Activated CD8-positive, alpha-beta memory T cell treated with anti-CD3 and anti-CD28 coated beads, Interleukin-2, amount 10 ng/mL, durations not matched to agents 7 days and 5 days (primary cell): ENCODE results near the gene ZNF106. TPM values are rescaled to one million over a fixed set of nuclear protein-coding genes. Genes with fewer than 3 reads are reported as not detected.

Source experiments
- ATAC-seq: fragments of 150-1000 bp; cut with Tn5 transposase; one replicate; pipeline ENCODE4 v1.10.0; 2021; ENCODE audit warnings: moderate library complexity
- CTCF ChIA-PET: fragments of 350-600 bp; sonication (Branson Sonifier 250); formaldehyde crosslinking; loops from one replicate; lab custom pipeline; 2021; ENCODE audit warnings: antibody characterized with exemption; lab: Charles Lee
- DNase-seq: peaks from one replicate; pipeline ENCODE4 v3.0.0-alpha.2; 2020
- H3K27ac Mint-ChIP-seq: one replicate; pipeline ENCODE4 v1.8.0; 2021; ENCODE audit warnings: mild to moderate bottlenecking, mixed read lengths
- H3K27me3 Mint-ChIP-seq: one replicate; pipeline ENCODE4 v1.8.0; 2021; ENCODE audit warnings: mixed read lengths
- H3K36me3 Mint-ChIP-seq: one replicate; pipeline ENCODE4 v1.8.0; 2021; ENCODE audit warnings: mild to moderate bottlenecking, mixed read lengths
- H3K4me1 Mint-ChIP-seq: one replicate; pipeline ENCODE4 v1.8.0; 2021; ENCODE audit warnings: mixed read lengths
- H3K4me3 Mint-ChIP-seq: one replicate; pipeline ENCODE4 v1.8.0; 2021; ENCODE audit warnings: mild to moderate bottlenecking, moderate library complexity, mixed read lengths
- H3K9me3 Mint-ChIP-seq: one replicate; pipeline ENCODE4 v1.8.0; 2022; ENCODE audit warnings: low read depth, mixed read lengths
- total RNA-seq, 2 experiments: library from RNA; stranded (reverse); gene quantifications; one replicate each; pipeline ENCODE4 v1.2.3, GENCODE V29; 2021

ZNF106 gene
- total RNA-seq, 2 experiments from 2014 or later: 41.1 to 51.8 TPM

DNA sequence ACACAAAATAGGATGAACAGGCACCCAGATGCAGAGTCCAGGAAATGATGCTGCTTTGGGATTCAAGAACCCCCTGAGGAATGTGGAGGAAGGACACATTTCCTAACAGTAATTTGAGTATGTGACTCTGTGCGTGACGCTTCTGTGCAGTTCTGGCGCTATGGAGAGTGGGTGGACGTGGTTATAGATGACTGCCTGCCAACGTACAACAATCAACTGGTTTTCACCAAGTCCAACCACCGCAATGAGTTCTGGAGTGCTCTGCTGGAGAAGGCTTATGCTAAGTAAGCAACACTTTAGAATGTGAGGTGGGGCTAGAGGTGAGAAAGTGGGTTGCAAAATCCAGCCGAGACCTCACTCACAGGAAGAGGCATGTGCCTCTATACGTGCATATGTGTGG, 103.3 kb downstream of the ZNF106 start:
- no peak overlapping the region for H3K27ac Mint-ChIP-seq
- CTCF ChIA-PET: interaction anchor here (0.6 kb wide), 1 partner anchor 194 kb away, joined by 3 read pairs; no protein-coding TSS in a partner anchor
- DNase-seq: no peak
- no peaks in the 10 kb centered on the region for H3K27me3 Mint-ChIP-seq
- no peak for ATAC-seq
- H3K36me3 Mint-ChIP-seq: no peaks in the 10 kb centered on the region
- H3K4me3 Mint-ChIP-seq: no peak overlapping the region
- no peaks in the 10 kb centered on the region for H3K9me3 Mint-ChIP-seq
- H3K4me1 Mint-ChIP-seq: no peaks in the 10 kb centered on the region

DNA sequence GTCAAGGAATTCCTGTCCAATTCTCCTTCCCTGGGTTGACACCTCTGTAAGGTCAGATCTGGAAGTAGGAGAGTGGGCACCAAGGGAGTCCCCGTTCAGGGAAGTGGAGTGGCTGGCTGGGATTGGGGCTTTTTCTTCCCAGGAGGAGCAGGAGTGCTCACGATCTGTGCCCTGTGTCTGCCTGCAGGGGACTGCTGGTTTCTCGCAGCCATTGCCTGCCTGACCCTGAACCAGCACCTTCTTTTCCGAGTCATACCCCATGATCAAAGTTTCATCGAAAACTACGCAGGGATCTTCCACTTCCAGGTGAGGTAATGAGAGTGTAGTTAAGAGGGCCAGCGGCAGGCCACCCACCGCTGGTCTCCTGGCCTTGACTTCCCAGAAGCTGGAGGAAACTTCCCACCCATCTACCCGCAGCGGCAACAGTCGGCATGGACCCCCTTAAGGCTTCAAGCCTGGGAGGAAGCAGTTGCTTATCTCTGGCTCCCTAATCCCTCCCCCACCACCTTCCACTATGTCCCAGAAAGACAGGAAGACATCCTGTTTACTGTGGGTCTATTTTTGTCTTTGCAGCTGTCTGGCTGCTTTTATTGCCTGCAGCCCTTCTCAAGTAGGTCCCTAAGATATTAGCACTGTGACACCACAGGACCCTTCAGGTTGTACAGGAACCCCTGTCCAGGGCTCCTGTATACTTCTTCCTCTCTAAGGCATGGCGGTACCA, 104.8 kb downstream of the ZNF106 start:
- CTCF ChIA-PET: interaction anchor here (1.0 to 1.6 kb wide), 5 partner anchors 31 to 302 kb away, joined by 3 to 6 read pairs (median 3); partner anchors contain the start of genes GANC and TMEM87A
- Mint-ChIP-seq H3K4me1 (no peaks in the 10 kb centered on the region), H3K27me3 (no peaks in the 10 kb centered on the region), H3K9me3 (no peaks in the 10 kb centered on the region), H3K4me3 (no peak overlapping the region), H3K36me3 (no peaks in the 10 kb centered on the region), H3K27ac (no peak overlapping the region)
- DNase-seq: no peak
- no peak for ATAC-seq

DNA sequence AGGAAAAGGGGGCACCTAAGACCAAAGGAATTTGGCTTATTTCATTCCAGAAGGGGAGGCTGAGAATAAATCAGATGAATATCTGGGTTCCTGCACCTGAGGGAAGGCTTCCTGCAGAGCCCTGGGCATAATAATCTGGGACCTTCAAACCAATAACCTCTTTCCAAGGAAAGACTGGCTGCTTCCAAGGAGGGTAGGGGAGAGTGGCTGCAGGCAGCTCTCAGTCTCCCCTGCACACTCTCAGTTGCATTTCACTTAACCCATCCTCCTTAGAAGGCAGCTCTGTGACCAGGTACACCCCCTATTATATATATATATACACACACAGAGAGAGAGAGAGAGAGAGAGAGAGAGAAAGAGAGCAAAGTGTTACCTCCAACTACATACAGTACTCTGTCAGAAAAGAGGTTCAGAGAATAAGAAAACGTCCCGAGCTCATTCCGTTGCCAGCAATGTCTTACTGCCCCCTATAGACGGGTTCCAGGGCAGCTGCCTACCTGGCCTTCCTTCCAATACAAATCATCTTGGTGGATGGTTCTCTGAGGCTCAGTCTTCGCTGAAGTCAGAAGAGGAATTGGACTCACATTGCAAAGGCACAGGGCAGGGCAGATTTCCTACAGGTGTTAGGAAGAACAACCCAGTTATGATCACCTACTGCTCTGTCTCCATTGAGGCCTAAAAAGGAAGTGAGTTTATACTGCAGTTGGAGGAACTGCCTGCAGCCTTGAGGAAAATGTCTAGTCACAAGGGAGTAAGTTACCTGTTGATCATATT, 105.5 kb downstream of the ZNF106 start:
- no peaks in the 10 kb centered on the region for H3K27me3 Mint-ChIP-seq
- H3K36me3 Mint-ChIP-seq: no peaks in the 10 kb centered on the region
- DNase-seq (peak; percentile 52), ATAC-seq (peak; percentile 66)
- H3K4me1 Mint-ChIP-seq: no peaks in the 10 kb centered on the region
- H3K9me3 Mint-ChIP-seq: no peaks in the 10 kb centered on the region
- H3K4me3 Mint-ChIP-seq: no peak overlapping the region
- H3K27ac Mint-ChIP-seq: no peak overlapping the region
- CTCF ChIA-PET: interaction anchor here (0.8 to 1.6 kb wide), 7 partner anchors 11 to 301 kb away, joined by 3 to 6 read pairs (median 3); partner anchors contain the start of genes GANC and TMEM87A

DNA sequence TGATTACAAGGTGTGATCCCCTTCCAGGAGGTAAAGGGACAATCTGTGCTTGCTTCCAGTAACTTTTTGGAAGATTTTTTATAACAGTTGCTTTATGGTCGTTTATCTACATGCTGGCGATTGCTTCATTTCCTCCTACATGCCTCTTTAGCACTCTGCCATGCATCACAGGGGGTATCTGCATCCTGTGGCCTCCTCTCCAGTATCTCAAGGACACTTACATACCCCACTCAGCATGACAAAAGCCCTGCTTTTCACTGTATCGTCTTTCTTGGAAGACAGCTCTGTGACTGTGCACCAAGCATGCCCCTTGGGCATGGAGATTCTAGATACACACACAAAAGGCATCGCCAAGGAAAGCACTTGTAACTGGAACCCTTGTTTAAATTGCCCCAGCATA, 106.3 kb downstream of the ZNF106 start:
- H3K27me3 Mint-ChIP-seq: no peaks in the 10 kb centered on the region
- ATAC-seq: no peak
- no peak for DNase-seq
- no peaks in the 10 kb centered on the region for H3K4me1 Mint-ChIP-seq
- CTCF ChIA-PET: interaction anchor here (0.8 to 1.6 kb wide), 4 partner anchors 11 to 300 kb away, joined by 3 to 6 read pairs (median 3); no protein-coding TSS in a partner anchor
- no peak overlapping the region for H3K4me3 Mint-ChIP-seq
- H3K36me3 Mint-ChIP-seq: no peaks in the 10 kb centered on the region
- no peaks in the 10 kb centered on the region for H3K9me3 Mint-ChIP-seq
- no peak overlapping the region for H3K27ac Mint-ChIP-seq

DNA sequence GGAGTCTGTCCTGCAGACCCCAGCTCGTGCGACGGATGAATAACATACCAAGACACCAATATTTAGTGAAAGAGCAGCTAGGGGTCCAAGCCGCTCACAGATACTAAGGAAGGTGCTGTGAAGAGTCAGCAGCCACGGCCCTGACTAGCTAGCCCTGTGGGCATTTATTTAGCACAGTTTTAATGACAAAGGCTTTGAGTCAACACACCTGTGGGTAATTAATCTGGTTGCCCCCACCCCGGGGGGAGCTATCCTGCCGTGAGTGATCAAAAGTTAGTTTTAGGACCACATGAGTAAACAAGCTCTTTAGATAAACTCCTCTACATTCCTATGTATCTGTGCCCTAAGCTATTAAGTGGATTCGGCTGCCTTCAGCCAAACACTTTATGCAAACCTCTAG, 112.9 kb downstream of the ZNF106 start:
- ATAC-seq (no peak), DNase-seq (no peak)
- Mint-ChIP-seq H3K27ac (no peak overlapping the region), H3K4me3 (no peak overlapping the region), H3K4me1 (no peaks in the 10 kb centered on the region), H3K9me3 (peaks cover 6% of the 10 kb centered on the region), H3K27me3 (peaks cover 3% of the 10 kb centered on the region), H3K36me3 (peaks cover 5% of the 10 kb centered on the region)
- CTCF ChIA-PET: no interaction called here

DNA sequence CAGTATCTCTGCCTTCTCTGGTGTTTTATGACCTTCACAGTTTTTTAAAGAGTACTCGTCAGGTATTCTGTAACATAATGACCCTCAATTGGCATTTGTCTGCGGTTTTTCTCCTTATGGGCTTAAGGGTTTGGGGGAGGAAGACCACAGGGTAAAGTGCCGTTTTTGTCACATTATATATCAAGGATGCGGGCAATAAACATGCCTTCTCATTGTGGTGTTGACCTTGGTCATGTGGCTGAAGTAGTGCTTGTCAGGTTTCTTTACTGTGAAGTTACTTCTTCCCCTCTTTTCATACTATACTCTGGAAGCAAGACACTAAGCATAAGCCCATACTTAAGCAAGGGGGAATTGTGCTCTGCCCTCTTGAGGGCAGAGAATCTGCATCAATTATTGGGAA, 115.0 kb downstream of the ZNF106 start:
- H3K36me3 Mint-ChIP-seq: peaks cover 5% of the 10 kb centered on the region
- CTCF ChIA-PET: interaction anchor here (1.3 kb wide), 1 partner anchor 12 kb away, joined by 3 read pairs; no protein-coding TSS in a partner anchor
- DNase-seq (no peak), ATAC-seq (no peak)
- peaks cover 6% of the 10 kb centered on the region for H3K9me3 Mint-ChIP-seq
- no peaks in the 10 kb centered on the region for H3K4me1 Mint-ChIP-seq
- H3K4me3 Mint-ChIP-seq: no peak overlapping the region
- H3K27ac Mint-ChIP-seq: no peak overlapping the region
- H3K27me3 Mint-ChIP-seq: peaks cover 3% of the 10 kb centered on the region

DNA sequence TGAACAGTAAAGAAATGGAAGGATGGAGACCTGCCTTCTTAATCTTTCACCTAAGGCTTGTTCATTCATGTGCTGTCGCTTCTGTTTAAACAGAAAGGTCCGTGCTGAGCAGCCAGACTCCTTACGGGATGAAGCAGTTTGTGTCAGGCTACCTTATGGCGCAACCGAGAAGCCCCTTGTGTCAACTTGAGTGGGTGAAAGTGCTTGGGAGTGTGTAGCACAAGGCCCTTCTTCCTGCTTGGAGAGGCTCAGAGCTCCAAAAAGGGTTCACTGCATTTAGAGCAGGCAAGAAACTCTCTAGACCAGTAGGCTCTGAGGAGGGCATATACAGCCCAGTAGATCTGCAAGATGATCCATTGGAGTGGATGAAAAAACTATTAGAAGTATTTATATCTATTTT, 115.7 kb downstream of the ZNF106 start:
- DNase-seq (no peak), ATAC-seq (no peak)
- peaks cover 6% of the 10 kb centered on the region for H3K9me3 Mint-ChIP-seq
- peaks cover 5% of the 10 kb centered on the region for H3K36me3 Mint-ChIP-seq
- H3K4me3 Mint-ChIP-seq: no peak overlapping the region
- peaks cover 3% of the 10 kb centered on the region for H3K27me3 Mint-ChIP-seq
- CTCF ChIA-PET: no interaction called here
- peaks cover 2% of the 10 kb centered on the region for H3K4me1 Mint-ChIP-seq
- H3K27ac Mint-ChIP-seq: no peak overlapping the region

DNA sequence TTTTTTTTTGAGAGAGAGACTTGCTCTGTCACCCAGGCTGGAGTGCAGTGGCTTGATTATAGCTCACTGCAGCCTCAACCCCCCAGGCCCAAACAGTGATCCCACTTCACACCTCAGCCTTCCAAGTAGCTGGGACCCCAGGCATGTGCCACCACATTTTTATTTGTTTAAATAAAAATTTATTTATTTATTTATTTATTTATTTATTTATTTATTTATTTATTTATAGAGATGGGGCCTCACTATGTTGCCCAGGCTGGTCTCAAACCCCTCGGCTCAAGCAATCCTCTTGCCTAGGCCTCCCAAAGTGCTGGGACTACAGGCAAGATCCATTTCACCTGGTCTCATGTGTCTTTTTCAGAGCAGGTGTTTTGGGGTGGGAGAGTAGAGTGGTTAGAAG, 116.1 kb downstream of the ZNF106 start:
- Mint-ChIP-seq H3K27me3 (peaks cover 3% of the 10 kb centered on the region), H3K36me3 (peaks cover 5% of the 10 kb centered on the region), H3K4me1 (peaks cover 2% of the 10 kb centered on the region), H3K4me3 (no peak overlapping the region), H3K27ac (no peak overlapping the region), H3K9me3 (peaks cover 6% of the 10 kb centered on the region)
- CTCF ChIA-PET: interaction anchor here (0.7 kb wide), 1 partner anchor 390 kb away, joined by 3 read pairs; no protein-coding TSS in a partner anchor
- no peak for ATAC-seq
- DNase-seq: no peak

DNA sequence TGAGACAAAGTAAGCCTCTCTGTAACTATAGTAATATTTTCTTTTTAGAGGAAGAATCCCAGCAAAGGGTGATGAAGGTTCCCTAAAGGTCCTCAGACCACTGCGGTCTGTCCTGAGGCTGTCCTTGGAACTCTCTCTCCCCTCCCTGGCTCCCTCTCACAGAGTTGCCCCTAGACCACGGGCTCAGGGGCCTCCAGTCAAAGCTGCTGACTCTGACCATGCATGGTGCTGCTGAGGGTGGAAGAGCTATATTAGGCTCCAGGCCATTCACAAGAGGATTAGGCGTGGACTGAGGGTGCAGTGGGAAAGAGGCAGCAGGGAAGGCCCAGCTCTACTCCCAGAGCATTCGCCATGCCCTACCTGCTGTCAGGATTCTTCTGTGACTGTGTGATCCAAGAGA, 117.0 kb downstream of the ZNF106 start:
- peaks cover 3% of the 10 kb centered on the region for H3K27me3 Mint-ChIP-seq
- H3K9me3 Mint-ChIP-seq: peaks cover 6% of the 10 kb centered on the region
- CTCF ChIA-PET: interaction anchor here (0.7 to 1.1 kb wide), 2 partner anchors 11 to 390 kb away, joined by 3 read pairs; no protein-coding TSS in a partner anchor
- peaks cover 2% of the 10 kb centered on the region for H3K36me3 Mint-ChIP-seq
- DNase-seq: no peak
- no peak overlapping the region for H3K4me3 Mint-ChIP-seq
- no peak overlapping the region for H3K27ac Mint-ChIP-seq
- ATAC-seq: no peak
- peaks cover 2% of the 10 kb centered on the region for H3K4me1 Mint-ChIP-seq

DNA sequence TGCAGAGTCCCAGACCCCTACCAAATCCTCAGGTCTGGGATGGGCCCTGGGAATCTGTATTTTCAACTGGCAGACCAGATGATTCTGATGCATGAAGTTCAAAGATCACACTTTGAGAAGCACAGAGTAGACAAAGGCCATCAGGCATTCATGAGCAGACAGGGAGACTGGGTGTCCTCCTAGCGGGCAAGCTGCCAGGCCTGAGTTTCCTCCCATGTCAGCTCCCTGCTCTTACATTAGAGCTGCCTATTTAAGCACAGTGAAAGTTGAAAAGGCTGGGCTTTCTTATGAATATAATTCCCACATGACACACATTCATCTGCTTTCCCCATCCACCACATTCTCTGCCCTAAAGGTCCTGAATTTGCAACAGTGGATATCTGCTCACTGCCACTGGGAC, 117.7 kb downstream of the ZNF106 start:
- H3K4me3 Mint-ChIP-seq: no peak overlapping the region
- peaks cover 3% of the 10 kb centered on the region for H3K27me3 Mint-ChIP-seq
- H3K9me3 Mint-ChIP-seq: peaks cover 4% of the 10 kb centered on the region
- H3K27ac Mint-ChIP-seq: no peak overlapping the region
- H3K4me1 Mint-ChIP-seq: peaks cover 2% of the 10 kb centered on the region
- DNase-seq (no peak), ATAC-seq (no peak)
- CTCF ChIA-PET: no interaction called here
- H3K36me3 Mint-ChIP-seq: no peaks in the 10 kb centered on the region

DNA sequence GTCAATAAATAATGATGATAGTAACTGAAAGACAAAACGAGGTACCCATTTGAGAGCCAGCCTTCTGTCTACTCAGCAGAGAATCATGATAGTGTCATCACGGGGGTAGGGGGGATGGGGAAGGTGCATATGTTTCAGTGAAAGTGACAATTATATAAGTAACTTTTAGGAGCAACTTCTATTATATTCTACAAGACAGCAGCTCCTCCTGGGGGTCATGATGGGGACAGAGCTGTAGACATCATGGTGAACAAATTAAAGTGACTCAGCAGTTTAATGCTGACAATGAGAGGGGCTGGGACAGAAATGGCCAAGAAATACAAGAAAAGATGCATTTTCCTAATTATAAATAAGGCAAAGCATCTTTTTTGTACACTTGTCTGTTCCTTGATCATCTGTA, 119.8 kb downstream of the ZNF106 start:
- Mint-ChIP-seq H3K36me3 (no peaks in the 10 kb centered on the region), H3K4me1 (peaks cover 2% of the 10 kb centered on the region), H3K9me3 (no peaks in the 10 kb centered on the region), H3K27me3 (no peaks in the 10 kb centered on the region), H3K27ac (no peak overlapping the region), H3K4me3 (no peak overlapping the region)
- no peak for DNase-seq
- ATAC-seq: no peak
- CTCF ChIA-PET: no interaction called here

DNA sequence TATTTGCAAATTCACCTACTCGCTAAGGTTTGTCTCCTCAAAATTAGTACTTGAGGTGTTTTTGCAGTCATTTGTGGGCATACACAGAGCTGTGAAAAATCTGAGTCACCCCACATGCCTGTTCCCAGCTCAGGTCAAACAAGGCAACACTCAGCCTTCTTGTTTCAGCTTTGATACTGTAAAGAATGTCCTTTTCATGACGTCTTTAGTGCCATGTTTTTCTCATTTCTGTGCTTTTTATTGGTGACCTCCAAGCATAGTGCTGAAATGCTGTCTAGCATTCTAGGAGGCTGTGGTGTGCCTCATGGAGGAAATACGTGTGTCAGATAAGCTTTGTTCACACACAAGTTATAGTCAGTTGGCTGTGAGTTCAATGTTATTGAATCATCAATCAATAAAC, 122.8 kb downstream of the ZNF106 start:
- no peak for ATAC-seq
- no peaks in the 10 kb centered on the region for H3K27me3 Mint-ChIP-seq
- peaks cover 2% of the 10 kb centered on the region for H3K4me1 Mint-ChIP-seq
- H3K4me3 Mint-ChIP-seq: no peak overlapping the region
- CTCF ChIA-PET: no interaction called here
- no peaks in the 10 kb centered on the region for H3K9me3 Mint-ChIP-seq
- DNase-seq: no peak
- no peaks in the 10 kb centered on the region for H3K36me3 Mint-ChIP-seq
- H3K27ac Mint-ChIP-seq: no peak overlapping the region

DNA sequence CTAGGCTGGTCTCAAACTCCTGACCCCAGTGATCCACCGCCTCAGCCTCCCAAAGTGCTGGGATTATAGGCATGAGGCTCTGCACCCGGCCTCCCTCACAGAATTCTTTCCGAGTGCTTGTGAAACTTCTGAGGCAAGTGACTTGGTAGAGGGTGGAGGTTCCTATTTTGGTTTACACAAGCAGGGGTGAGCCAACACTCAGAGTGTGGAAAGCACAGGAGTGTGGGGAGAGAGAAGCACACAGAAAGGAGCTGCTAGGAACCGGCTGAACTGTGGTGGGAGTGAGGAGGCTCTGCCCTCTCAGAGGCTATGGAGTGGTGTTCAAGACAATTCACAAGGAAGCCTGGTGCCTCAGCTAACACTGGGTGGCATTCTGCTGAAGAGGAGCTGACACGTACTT, 123.9 kb downstream of the ZNF106 start:
- H3K9me3 Mint-ChIP-seq: no peaks in the 10 kb centered on the region
- H3K27me3 Mint-ChIP-seq: no peaks in the 10 kb centered on the region
- no peaks in the 10 kb centered on the region for H3K36me3 Mint-ChIP-seq
- DNase-seq (no peak), ATAC-seq (no peak)
- H3K4me3 Mint-ChIP-seq: no peak overlapping the region
- CTCF ChIA-PET: no interaction called here
- peaks cover 2% of the 10 kb centered on the region for H3K4me1 Mint-ChIP-seq
- H3K27ac Mint-ChIP-seq: no peak overlapping the region
